B cell (primary cell): ENCODE measurements around the gene THBS4. TPM values are rescaled to one million over a fixed set of nuclear protein-coding genes. Genes with fewer than 3 reads are reported as not detected.

Source experiments
- ATAC-seq: fragments of 200-7000 bp; cut with Tn5 transposase; one replicate; pipeline ENCODE4 v1.10.0; 2021; ENCODE audit warnings: low read depth, mild to moderate bottlenecking, moderate number of reproducible peaks, moderate library complexity
- CTCF ChIA-PET: fragments of 350-600 bp; sonication (Branson Sonifier 250); formaldehyde crosslinking; loops from one replicate; lab custom pipeline; 2021; ENCODE audit warnings: antibody characterized with exemption, inconsistent platforms; lab: Charles Lee
- POLR2A ChIA-PET: fragments of 350-600 bp; sonication (Branson Sonifier 250); formaldehyde crosslinking; loops from one replicate; lab custom pipeline; 2021; ENCODE audit warnings: antibody characterized with exemption; lab: Charles Lee
- DNase-seq: peaks from one replicate; pipeline ENCODE4 v3.0.0; 2013
- H2AFZ ChIP-seq: 2 replicates; pipeline ENCODE4 v1.6.1; 2012; ENCODE audit warnings: mild to moderate bottlenecking, low read depth, low read length; ENCODE audit not compliant: insufficient read depth, poor library complexity, severe bottlenecking
- H3K27ac ChIP-seq, 2 donors: 1 replicate in 1 of 2; 2 replicates in 1 of 2; pipeline ENCODE4 v1.5.1; 2012 to 2013; ENCODE audit warnings: low read length in 2 of 2, mild to moderate bottlenecking in 2 of 2, moderate library complexity in 1 of 2
- H3K27me3 ChIP-seq, 4 experiments: fragments of 200-600 bp in 1 of 4; sonication (generic) in 1 of 4; replicated peaks in 1 of 4; 1 replicate in 2 of 4; 2 replicates in 2 of 4; pipeline versions ENCODE4 v1.6.1 to v1.7.0; 2013 to 2016; ENCODE audit warnings: low read length in 3 of 4, mild to moderate bottlenecking in 2 of 4, mixed read lengths in 1 of 4, moderate library complexity in 1 of 4; ENCODE audit not compliant: insufficient read depth in 4 of 4, control insufficient read depth in 3 of 4; ENCODE audit errors: control extremely low read depth in 1 of 4
- H3K36me3 ChIP-seq, 2 experiments: replicated peaks in 1 of 2; 1 replicate in 1 of 2; 2 replicates in 1 of 2; pipeline versions ENCODE4 v1.6.1 to v1.7.1; 2013; ENCODE audit warnings: low read length in 1 of 2; ENCODE audit not compliant: insufficient read depth in 2 of 2, control insufficient read depth in 1 of 2; ENCODE audit errors: control extremely low read depth in 1 of 2, extremely low read depth in 1 of 2
- H3K4me1 ChIP-seq, 2 donors: fragments of 200-600 bp in 1 of 2; sonication (generic) in 1 of 2; 1 replicate in 1 of 2; 2 replicates in 1 of 2; pipeline versions ENCODE4 v1.5.1 to v1.6.1; 2013 to 2017; ENCODE audit warnings: low read length in 2 of 2; ENCODE audit not compliant: control insufficient read depth in 2 of 2, insufficient read depth in 2 of 2
- H3K4me2 ChIP-seq: replicated peaks from 2 replicates; pipeline ENCODE3; 2012; ENCODE audit warnings: mild to moderate bottlenecking, low read depth, low read length; ENCODE audit not compliant: poor library complexity, severe bottlenecking
- H3K4me3 ChIP-seq, 5 experiments: fragments of 200-600 bp in 1 of 5; sonication (generic) in 1 of 5; 1 replicate in 3 of 5; 2 replicates in 2 of 5; pipeline versions ENCODE4 v1.5.1 to v1.7.0; 2011 to 2016; ENCODE audit warnings: low read length in 4 of 5, mild to moderate bottlenecking in 4 of 5, low read depth in 2 of 5, control low read depth in 1 of 5, moderate library complexity in 1 of 5; ENCODE audit not compliant: insufficient read depth in 1 of 5; ENCODE audit errors: control extremely low read depth in 1 of 5, extremely low read depth in 1 of 5
- H3K79me2 ChIP-seq: fragments of 200-600 bp; sonication (generic); one replicate; pipeline ENCODE4 v1.6.0; 2016; ENCODE audit warnings: low read length; ENCODE audit not compliant: control insufficient read depth, insufficient read depth
- H3K9ac ChIP-seq: fragments of 200-600 bp; sonication (generic); 2 replicates; pipeline ENCODE4 v1.6.1; 2017; ENCODE audit warnings: mild to moderate bottlenecking, low read length, moderate library complexity
- H3K9me3 ChIP-seq, 3 donors: one replicate each; pipeline versions ENCODE4 v1.6.1 to v1.7.1; 2013; ENCODE audit warnings: low read length in 2 of 3; ENCODE audit not compliant: control insufficient read depth in 2 of 3, insufficient read depth in 1 of 3; ENCODE audit errors: control extremely low read depth in 1 of 3
- H4K20me1 ChIP-seq: 2 replicates; pipeline ENCODE4 v1.6.0; 2012; ENCODE audit warnings: mild to moderate bottlenecking, low read length; ENCODE audit not compliant: insufficient read depth, control insufficient read depth, poor library complexity, severe bottlenecking
- H3K27ac Mint-ChIP-seq: one replicate; pipeline ENCODE4 v1.8.0; 2021; ENCODE audit warnings: mixed read lengths
- H3K27me3 Mint-ChIP-seq: one replicate; pipeline ENCODE4 v1.8.0; 2021; ENCODE audit warnings: mixed read lengths
- H3K4me1 Mint-ChIP-seq: one replicate; pipeline ENCODE4 v1.8.0; 2021; ENCODE audit warnings: mixed read lengths
- H3K4me3 Mint-ChIP-seq: one replicate; pipeline ENCODE4 v1.8.0; 2021; ENCODE audit warnings: mixed read lengths
- H3K9me3 Mint-ChIP-seq: one replicate; pipeline ENCODE4 v1.8.0; 2022; ENCODE audit warnings: mixed read lengths; ENCODE audit not compliant: insufficient read depth
- EZH2 ChIP-seq: IDR thresholded peaks from 2 replicates; pipeline ENCODE4 v1.6.1; 2012; ENCODE audit warnings: borderline replicate concordance, low read depth, mild to moderate bottlenecking, moderate library complexity, low read length; ENCODE audit not compliant: insufficient read depth, poor library complexity, severe bottlenecking
- WGBS: methylation state at CpG from one replicate; pipeline ENCODE4 v1.1.5; 2013; ENCODE audit warnings: missing lambda C conversion rate; ENCODE audit not compliant: insufficient coverage; 5-methylcytosine and 5-hydroxymethylcytosine counted together
- intact Hi-C: fragments of 100-400 bp; cut with micrococcal nuclease; formaldehyde crosslinking; loops from one replicate; pipeline ENCODE4 v1.10.0; 2022
- polyA plus RNA-seq: library from polyadenylated mRNA; depleted of rRNA; stranded (reverse); fragments of >200 nt; gene quantifications from 2 replicates; pipeline ENCODE4 v1.2.3, GENCODE V29; 2012
- total RNA-seq, 2 donors: library from RNA; stranded (reverse); fragments of 120-200 nt in 1 of 2; gene quantifications; 1 replicate in 1 of 2; 2 replicates in 1 of 2; pipeline versions ENCODE4 v1.2.3 to v1.2.4, GENCODE V29; 2013 to 2022
- TF ChIP-seq, protein P1 (sequence below): fragments of 200-600 bp; IDR thresholded peaks from one replicate; pipeline ENCODE4 v1.8.0; 2022; ENCODE audit warnings: antibody characterized with exemption, mild to moderate bottlenecking

THBS4 gene
- total and polyA plus RNA-seq, 2 donors (not counting 1 experiment from before 2014, with no cell fraction given) = 0.49 to 0.57 TPM

DNA sequence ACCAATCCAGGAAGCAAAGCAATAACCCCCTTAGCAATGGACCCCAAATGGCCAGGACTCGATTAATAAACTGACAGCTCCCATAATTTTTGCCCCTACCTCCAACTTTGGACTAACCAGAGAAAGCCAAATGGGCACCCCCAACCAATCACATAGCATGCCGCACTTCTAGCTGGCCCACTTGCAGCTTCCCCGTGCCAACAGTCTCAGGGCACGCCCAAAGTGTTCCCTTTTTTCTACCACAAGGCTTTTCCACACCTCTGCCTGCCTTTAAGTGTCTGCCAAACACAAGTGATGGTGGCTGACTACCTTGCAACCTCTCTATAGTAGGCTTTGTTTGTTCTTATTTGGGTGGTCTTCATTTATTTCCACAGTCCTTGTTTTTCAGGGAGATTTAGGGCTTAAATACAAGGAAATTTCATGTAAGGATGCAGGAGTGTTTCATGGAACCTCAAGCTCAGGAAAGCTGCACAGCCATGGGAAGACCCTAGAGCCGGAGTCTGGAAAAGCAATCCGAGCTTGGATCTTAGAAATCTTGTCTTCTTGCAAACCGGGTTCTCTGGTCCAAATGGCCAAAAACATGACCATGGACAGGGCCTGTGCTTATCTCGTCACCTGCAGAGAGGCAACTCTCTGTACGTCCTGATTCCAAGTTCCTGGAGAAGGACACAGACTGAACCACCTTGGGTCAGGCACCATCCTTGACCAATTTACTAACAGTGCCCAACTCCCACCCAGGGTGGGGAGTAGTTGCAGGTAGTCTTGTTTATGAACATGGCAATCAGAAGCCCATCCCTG is 89.2 kb downstream of the THBS4 start:
- Histone ChIP-seq H3K9ac (no peak overlapping the region), H3K4me1 (peaks cover 18 to 22% of the 10 kb centered on the region in 2 donors)
- no peak overlapping the region for H3K27ac Mint-ChIP-seq

More for the DNA sequence above, 89.2 kb downstream of the THBS4 start:
- Histone ChIP-seq H2AFZ (no peak overlapping the region), H3K27ac (no peak overlapping the region), H3K79me2 (no peaks in the 10 kb centered on the region), H3K27me3 (no peaks in the 10 kb centered on the region), H4K20me1 (no peaks in the 10 kb centered on the region), H3K36me3 (no peaks in the 10 kb centered on the region), H3K4me2 (no peak overlapping the region), H3K9me3 (no peaks in the 10 kb centered on the region), H3K4me3 (no peak overlapping the region)
- 95% methylated on average over 7 of the region's 9 CpGs for WGBS
- Mint-ChIP-seq H3K4me3 (no peak overlapping the region), H3K9me3 (no peaks in the 10 kb centered on the region), H3K4me1 (peaks cover 19% of the 10 kb centered on the region), H3K27me3 (no peaks in the 10 kb centered on the region)
- intact Hi-C loops = no loop called here
- no peak for TF ChIP-seq EZH2
- TF ChIP-seq, protein P1, sequence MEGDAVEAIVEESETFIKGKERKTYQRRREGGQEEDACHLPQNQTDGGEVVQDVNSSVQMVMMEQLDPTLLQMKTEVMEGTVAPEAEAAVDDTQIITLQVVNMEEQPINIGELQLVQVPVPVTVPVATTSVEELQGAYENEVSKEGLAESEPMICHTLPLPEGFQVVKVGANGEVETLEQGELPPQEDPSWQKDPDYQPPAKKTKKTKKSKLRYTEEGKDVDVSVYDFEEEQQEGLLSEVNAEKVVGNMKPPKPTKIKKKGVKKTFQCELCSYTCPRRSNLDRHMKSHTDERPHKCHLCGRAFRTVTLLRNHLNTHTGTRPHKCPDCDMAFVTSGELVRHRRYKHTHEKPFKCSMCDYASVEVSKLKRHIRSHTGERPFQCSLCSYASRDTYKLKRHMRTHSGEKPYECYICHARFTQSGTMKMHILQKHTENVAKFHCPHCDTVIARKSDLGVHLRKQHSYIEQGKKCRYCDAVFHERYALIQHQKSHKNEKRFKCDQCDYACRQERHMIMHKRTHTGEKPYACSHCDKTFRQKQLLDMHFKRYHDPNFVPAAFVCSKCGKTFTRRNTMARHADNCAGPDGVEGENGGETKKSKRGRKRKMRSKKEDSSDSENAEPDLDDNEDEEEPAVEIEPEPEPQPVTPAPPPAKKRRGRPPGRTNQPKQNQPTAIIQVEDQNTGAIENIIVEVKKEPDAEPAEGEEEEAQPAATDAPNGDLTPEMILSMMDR = no peak
- POLR2A ChIA-PET = no interaction called here
- CTCF ChIA-PET = interaction anchor here (1.2 kb wide), 1 partner anchor 19 kb away, joined by 3 read pairs; no protein-coding TSS in a partner anchor
- DNase-seq (no peak), ATAC-seq (no peak)
